Measurements from ENCODE around the gene SGCG. TPM values are rescaled to one million over a fixed set of nuclear protein-coding genes. Genes with fewer than 3 reads are reported as not detected.
"Not testable (repeated sequence)": the region's sequence is repeated elsewhere in the genome, so short reads cannot be mapped to it uniquely, and the experiment has no call there.

Gene SGCG
- total RNA-seq, 1 donor from 2014 or later = not detected

- no peak overlapping the region for H3K27ac ChIP-seq
- no peaks in the 10 kb centered on the region for H3K27me3 ChIP-seq
These were observed 62.3 kb downstream of the SGCG start for GRCh38 chr13:23243066-23243465.

DNA sequence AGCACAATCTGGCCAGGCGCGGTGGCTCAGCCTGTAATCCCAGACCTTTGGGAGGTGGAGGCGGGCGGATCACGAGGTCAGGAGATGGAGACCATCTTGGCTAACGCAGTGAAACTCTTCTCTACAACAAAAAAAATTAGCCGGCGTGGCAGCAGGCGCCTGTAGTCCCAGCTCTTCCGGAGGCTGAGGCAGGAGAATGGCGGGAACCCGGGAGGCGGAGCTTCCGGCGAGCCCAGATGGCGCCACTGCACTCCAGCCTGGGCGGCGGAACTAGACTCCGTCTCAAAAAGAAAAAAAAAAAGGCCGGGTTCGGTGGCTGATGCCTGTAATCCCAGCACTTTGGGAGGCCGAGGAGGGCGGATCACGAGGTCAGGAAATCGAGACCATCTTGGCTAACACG is 67.6 kb downstream of the SGCG start:
- H3K27ac ChIP-seq; H3K36me3 ChIP-seq; H3K9me3 ChIP-seq; H3K4me1 ChIP-seq; intact Hi-C loops (cut with DNase I); H3K4me3 ChIP-seq; DNase-seq (ENCODE audit: extremely low spot score in 2 of 2); H3K27me3 ChIP-seq: not testable (repeated sequence)

More at GRCh38 chr13:23243066-23243465, 62.3 kb downstream of the SGCG start:
- no peaks in the 10 kb centered on the region for H3K4me1 ChIP-seq
- H3K36me3 ChIP-seq = no peaks in the 10 kb centered on the region
- no peaks in the 10 kb centered on the region for H3K9me3 ChIP-seq
- no peak for TF ChIP-seq CTCF (IDR thresholded peaks at IDR 0.05)
- no peak for TF ChIP-seq POLR2A (IDR thresholded peaks at IDR 0.05)
- no peak for TF ChIP-seq POLR2AphosphoS5 (IDR thresholded peaks at IDR 0.05; ENCODE audit: insufficient read depth in 1 of 2, low read depth in 1 of 2)
- no peak for DNase-seq (ENCODE audit: extremely low spot score in 2 of 2)
- intact Hi-C loops (cut with DNase I) = no loop called here
- no peak overlapping the region for H3K4me3 ChIP-seq

- H3K4me3 ChIP-seq = no peak overlapping the region
- no peak overlapping the region for H3K27ac ChIP-seq
- TF ChIP-seq CTCF (IDR thresholded peaks at IDR 0.05) (no peak), POLR2AphosphoS5 (IDR thresholded peaks at IDR 0.05; ENCODE audit: insufficient read depth in 1 of 2, low read depth in 1 of 2) (no peak), POLR2A (IDR thresholded peaks at IDR 0.05) (no peak)
- no peaks in the 10 kb centered on the region for H3K4me1 ChIP-seq
- H3K36me3 ChIP-seq = no peaks in the 10 kb centered on the region
- DNase-seq (ENCODE audit: extremely low spot score in 2 of 2) = no peak
- intact Hi-C loops (cut with DNase I) = no loop called here
- H3K9me3 ChIP-seq = no peaks in the 10 kb centered on the region
- H3K27me3 ChIP-seq = no peaks in the 10 kb centered on the region
These were observed 73.7 kb downstream of the SGCG start for GRCh38 chr13:23254506-23254905.

DNA sequence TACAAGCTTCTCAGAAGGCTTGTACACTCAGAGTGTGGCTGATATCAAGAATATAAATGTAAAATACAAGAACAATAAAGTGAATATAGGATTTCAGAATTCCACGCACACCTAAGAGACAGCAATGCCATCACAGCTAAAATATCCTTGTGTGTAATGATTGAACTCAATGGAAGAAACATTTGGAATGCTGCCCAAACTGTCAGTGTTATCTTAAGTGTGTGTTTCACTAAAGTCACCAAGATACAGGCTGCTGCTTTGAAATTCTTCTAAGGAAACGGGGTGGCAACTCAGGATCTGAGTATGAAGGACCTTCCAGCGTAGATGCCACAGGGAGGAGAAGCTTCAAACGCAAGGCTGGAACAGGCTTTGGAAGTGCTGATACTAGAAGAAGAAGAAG is 86.8 kb downstream of the SGCG start:
- intact Hi-C loops (cut with DNase I) = no loop called here
- no peak overlapping the region for H3K4me3 ChIP-seq
- no peaks in the 10 kb centered on the region for H3K27me3 ChIP-seq
- no peaks in the 10 kb centered on the region for H3K9me3 ChIP-seq
- H3K27ac ChIP-seq = no peak overlapping the region
- no peaks in the 10 kb centered on the region for H3K4me1 ChIP-seq
- no peak for TF ChIP-seq POLR2AphosphoS5 (IDR thresholded peaks at IDR 0.05; ENCODE audit: insufficient read depth in 1 of 2, low read depth in 1 of 2)
- no peaks in the 10 kb centered on the region for H3K36me3 ChIP-seq
- no peak for DNase-seq (ENCODE audit: extremely low spot score in 2 of 2)

DNA sequence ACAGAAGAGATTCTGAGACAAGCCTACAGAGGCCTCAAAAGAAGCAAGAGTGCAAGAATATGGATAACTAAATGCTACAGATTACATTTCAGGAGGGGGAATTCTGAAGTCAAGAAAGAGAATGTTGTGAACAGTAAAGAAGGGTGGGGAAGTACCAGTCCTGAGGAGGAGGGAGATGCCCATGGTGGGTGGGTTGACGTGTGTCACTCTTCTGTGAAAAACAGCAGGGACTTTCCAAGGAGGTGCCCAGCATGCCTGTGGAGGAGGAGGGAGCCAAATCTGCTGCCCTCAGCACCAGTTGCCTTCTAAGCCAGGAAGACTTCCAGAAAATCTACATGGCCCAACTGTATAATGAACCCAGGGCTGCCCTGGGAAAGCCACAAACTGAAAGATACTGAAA is 87.7 kb downstream of the SGCG start:
- no peak for DNase-seq (ENCODE audit: extremely low spot score in 2 of 2)
- no peaks in the 10 kb centered on the region for H3K36me3 ChIP-seq
- H3K27ac ChIP-seq = no peak overlapping the region
- H3K27me3 ChIP-seq = no peaks in the 10 kb centered on the region
- H3K4me1 ChIP-seq = no peaks in the 10 kb centered on the region
- H3K4me3 ChIP-seq = no peak overlapping the region
- intact Hi-C loops (cut with DNase I) = no loop called here
- TF ChIP-seq POLR2AphosphoS5 (IDR thresholded peaks at IDR 0.05; ENCODE audit: insufficient read depth in 1 of 2, low read depth in 1 of 2) (no peak), CTCF (IDR thresholded peaks at IDR 0.05) (no peak), POLR2A (IDR thresholded peaks at IDR 0.05) (no peak)
- no peaks in the 10 kb centered on the region for H3K9me3 ChIP-seq

DNA sequence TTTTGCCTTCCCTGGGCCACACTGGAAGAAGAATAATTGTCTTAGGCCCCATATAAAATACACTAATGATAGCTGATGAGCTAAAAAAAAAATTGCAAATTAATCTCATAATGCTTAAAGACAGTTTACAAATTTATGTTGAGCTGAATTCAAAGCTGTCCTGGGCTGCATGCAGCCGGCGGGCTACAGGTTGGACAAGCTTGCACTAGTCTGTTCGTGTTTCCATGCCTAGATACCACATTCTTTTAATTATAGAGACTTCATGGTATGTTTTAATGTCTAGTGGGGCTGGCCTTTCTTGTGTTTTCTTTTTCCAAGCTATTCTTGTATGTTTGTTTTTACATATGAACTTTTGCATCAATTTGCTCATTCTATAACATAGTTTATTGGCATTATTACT is 90.6 kb downstream of the SGCG start:
- intact Hi-C loops (cut with DNase I) = no loop called here
- no peak for TF ChIP-seq POLR2A (IDR thresholded peaks at IDR 0.05)
- TF ChIP-seq CTCF (IDR thresholded peaks at IDR 0.05) = no peak
- TF ChIP-seq POLR2AphosphoS5 (IDR thresholded peaks at IDR 0.05; ENCODE audit: insufficient read depth in 1 of 2, low read depth in 1 of 2) = no peak
- Histone ChIP-seq H3K27ac (no peak overlapping the region), H3K4me3 (no peak overlapping the region), H3K4me1 (no peaks in the 10 kb centered on the region), H3K27me3 (no peaks in the 10 kb centered on the region), H3K9me3 (no peaks in the 10 kb centered on the region), H3K36me3 (no peaks in the 10 kb centered on the region)
- DNase-seq (ENCODE audit: extremely low spot score in 2 of 2) = no peak

Measured in vagina (tissue), 2 donors.